ENCODE data around the gene PSMD5.

Gene PSMD5

GRCh38 chr9:120846906-120847305 lies 4.2 kb upstream of the PSMD5 start:
- TF ChIP-seq CTCF (IDR thresholded peaks at IDR 0.05) = no peak
- Histone ChIP-seq H3K4me3 (ENCODE audit: low read depth in 1 of 2, low read length in 1 of 2) (no peak overlapping the region), H3K36me3 (peaks cover 25% of the 10 kb centered on the region), H3K9me3 (no peaks in the 10 kb centered on the region), H3K27me3 (no peaks in the 10 kb centered on the region), H3K4me1 (ENCODE audit: control insufficient read depth in 1 of 2, insufficient read depth in 1 of 2, low read depth in 1 of 2, low read length in 1 of 2) (peaks cover 13 to 19% of the 10 kb centered on the region in 2 experiments), H3K27ac (no peak overlapping the region)

DNA sequence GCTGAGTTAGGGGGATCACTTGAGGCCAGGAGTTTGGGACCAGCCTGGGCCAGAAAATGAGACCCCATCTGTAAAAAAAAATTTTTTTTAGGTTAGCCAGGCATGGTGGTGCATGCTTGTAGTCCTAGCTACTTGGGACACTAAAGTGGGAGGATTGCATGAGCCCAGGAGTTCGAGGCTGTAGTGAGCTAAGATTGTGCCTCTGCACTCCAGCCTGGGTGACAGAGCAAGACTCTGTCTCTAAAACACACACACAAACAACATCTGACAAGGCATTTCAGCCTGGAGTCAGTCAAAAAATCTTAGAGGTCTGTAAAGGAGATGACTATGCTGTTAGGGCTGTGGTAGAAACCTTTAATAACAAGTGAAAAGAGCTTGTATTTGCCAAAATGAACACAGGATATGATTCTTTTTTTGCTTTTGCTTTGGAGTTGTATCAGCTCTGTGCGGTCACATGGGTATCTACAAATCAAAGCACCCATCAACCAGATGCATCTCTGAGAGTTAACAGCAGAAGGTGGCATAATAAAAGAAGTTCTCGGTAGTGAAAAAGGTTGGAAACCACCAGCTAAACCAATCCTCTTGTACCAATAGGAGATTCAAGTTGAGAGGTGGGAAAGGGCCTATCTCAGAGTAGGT lies 3.6 kb upstream of the PSMD5 start:
- no peaks in the 10 kb centered on the region for H3K9me3 ChIP-seq
- no peak for TF ChIP-seq CTCF (IDR thresholded peaks at IDR 0.05)
- peaks cover 20% of the 10 kb centered on the region for H3K36me3 ChIP-seq
- H3K4me1 ChIP-seq (ENCODE audit: control insufficient read depth in 1 of 2, insufficient read depth in 1 of 2, low read depth in 1 of 2, low read length in 1 of 2) = peaks cover 15 to 22% of the 10 kb centered on the region in 2 experiments
- H3K27ac ChIP-seq = no peak overlapping the region
- no peaks in the 10 kb centered on the region for H3K27me3 ChIP-seq
- no peak overlapping the region for H3K4me3 ChIP-seq (ENCODE audit: low read depth in 1 of 2, low read length in 1 of 2)

DNA sequence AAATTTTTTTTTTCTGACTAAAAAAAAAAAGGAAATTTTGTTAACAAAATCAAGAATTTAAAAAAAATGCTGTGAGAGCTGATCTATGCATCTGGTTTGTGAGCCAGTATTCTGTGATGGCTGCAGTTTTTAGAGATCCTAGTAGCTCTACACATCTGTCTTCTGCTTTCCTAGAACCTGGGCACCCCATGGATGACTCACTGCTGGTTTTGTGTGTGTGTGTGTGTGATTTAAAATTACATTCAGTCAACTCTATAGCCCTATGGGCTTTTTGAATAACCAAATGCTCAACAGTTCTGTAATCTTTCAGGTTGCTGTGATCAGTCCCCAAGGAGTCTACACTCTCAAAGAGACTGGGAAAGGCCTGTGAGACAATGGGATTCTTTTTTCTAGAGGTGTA lies 2.5 kb upstream of the PSMD5 start:
- Histone ChIP-seq H3K27ac (no peak overlapping the region), H3K4me1 (ENCODE audit: control insufficient read depth in 1 of 2, insufficient read depth in 1 of 2, low read depth in 1 of 2, low read length in 1 of 2) (peaks cover 15 to 22% of the 10 kb centered on the region in 2 experiments), H3K4me3 (ENCODE audit: low read depth in 1 of 2, low read length in 1 of 2) (no peak overlapping the region), H3K9me3 (no peaks in the 10 kb centered on the region), H3K36me3 (peaks cover 16% of the 10 kb centered on the region), H3K27me3 (no peaks in the 10 kb centered on the region)
- TF ChIP-seq CTCF (IDR thresholded peaks at IDR 0.05) = no peak

DNA sequence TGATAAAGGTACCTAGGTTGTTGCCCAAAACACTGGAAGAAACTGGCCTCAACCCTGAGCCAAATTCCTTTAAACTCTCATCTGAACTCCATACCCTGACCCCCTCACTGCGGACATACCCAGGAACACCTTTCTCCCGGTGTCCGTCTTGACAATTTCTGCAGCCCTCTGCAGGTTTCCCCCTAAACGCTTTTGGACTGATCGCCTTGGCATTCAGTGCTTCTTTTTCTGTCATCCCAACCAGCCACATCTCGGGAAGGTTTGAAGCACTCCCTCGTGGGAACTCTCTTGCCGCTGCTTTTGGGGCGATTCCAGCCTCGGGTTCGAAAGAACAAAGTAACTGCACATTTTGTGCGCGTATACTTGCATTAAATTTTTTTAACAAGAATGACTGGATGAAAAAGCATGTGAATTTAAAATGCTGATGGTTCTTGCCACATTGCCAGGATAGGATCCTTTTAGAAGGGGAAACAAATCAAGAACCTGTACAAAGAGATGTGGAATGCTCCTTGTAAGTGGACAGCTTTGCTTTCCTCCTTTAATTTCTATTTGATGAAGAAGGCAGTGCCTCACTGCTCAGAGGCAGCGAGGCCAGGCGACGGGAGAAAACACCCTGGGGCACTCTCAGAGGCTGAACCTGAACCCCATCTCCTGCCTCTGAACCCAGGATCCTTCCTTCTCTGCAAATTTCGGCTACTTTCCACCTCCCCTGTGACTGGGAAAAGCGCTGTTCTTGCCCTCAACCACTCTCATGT lies 615 bp downstream of the PSMD5 start:
- Histone ChIP-seq H3K27me3 (no peaks in the 10 kb centered on the region), H3K4me3 (ENCODE audit: low read depth in 1 of 2, low read length in 1 of 2) (peak overlapping the region; percentile 71 to 85), H3K4me1 (ENCODE audit: control insufficient read depth in 1 of 2, insufficient read depth in 1 of 2, low read depth in 1 of 2, low read length in 1 of 2) (peaks cover 15 to 22% of the 10 kb centered on the region in 2 experiments), H3K27ac (peak overlapping the region; percentile 93), H3K9me3 (no peaks in the 10 kb centered on the region), H3K36me3 (peaks cover 10% of the 10 kb centered on the region)
- TF ChIP-seq CTCF (IDR thresholded peaks at IDR 0.05) = no peak

DNA sequence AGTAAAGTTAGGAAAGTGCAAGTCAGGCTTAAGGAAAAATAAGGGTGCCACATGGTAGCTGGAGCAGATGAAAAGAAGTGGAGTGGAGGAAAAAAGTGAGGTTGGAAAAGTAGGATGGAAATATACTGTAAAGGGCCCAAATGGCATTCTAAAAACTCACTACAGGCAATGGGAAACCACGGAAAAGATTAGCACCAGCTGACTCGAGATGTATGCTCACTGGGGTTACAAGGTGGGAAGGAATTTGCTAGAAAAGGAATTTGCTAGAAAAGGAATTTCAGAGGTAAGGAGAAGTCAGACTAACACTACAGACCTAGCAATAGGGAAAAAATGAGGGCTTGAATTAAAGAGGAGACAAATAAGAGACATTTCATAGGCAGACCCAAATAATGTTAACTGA lies 3.6 kb downstream of the PSMD5 start:
- H3K27ac ChIP-seq = no peak overlapping the region
- peaks cover 18% of the 10 kb centered on the region for H3K36me3 ChIP-seq
- no peaks in the 10 kb centered on the region for H3K9me3 ChIP-seq
- H3K4me1 ChIP-seq (ENCODE audit: control insufficient read depth in 1 of 2, insufficient read depth in 1 of 2, low read depth in 1 of 2, low read length in 1 of 2) = peaks cover 15 to 22% of the 10 kb centered on the region in 2 experiments
- no peaks in the 10 kb centered on the region for H3K27me3 ChIP-seq
- H3K4me3 ChIP-seq (ENCODE audit: low read depth in 1 of 2, low read length in 1 of 2) = no peak overlapping the region
- no peak for TF ChIP-seq CTCF (IDR thresholded peaks at IDR 0.05)
